WERI-Rb-1 (cell line): ENCODE results near the gene ZSCAN31.

Source experiments
- DNase-seq: peaks from one replicate; pipeline ENCODE4 v3.0.0-alpha.2; 2020
- H3K27ac ChIP-seq: fragments of 250-450 bp; sonication (Bioruptor Pico); 2 replicates; pipeline ENCODE4 v1.5.1; 2020; ENCODE audit warnings: mild to moderate bottlenecking, moderate library complexity
- H3K27me3 ChIP-seq: fragments of 250-450 bp; sonication (Bioruptor Pico); 2 replicates; pipeline ENCODE4 v1.5.1; 2021; ENCODE audit warnings: mild to moderate bottlenecking, low read depth, moderate library complexity; ENCODE audit not compliant: insufficient read depth, severe bottlenecking
- H3K36me3 ChIP-seq: fragments of 250-450 bp; sonication (Bioruptor Pico); 2 replicates; pipeline ENCODE4 v1.5.1; 2020; ENCODE audit warnings: mild to moderate bottlenecking, moderate library complexity
- H3K4me3 ChIP-seq: 2 replicates; pipeline ENCODE4 v1.5.1; 2011; ENCODE audit warnings: low read depth, mild to moderate bottlenecking, control low read depth, low read length
- H3K9me3 ChIP-seq: fragments of 250-450 bp; sonication (Bioruptor Pico); 2 replicates; pipeline ENCODE4 v1.5.1; 2021; ENCODE audit warnings: mild to moderate bottlenecking, moderate library complexity; ENCODE audit not compliant: severe bottlenecking
- CTCF ChIP-seq: IDR thresholded peaks from 2 replicates; pipeline ENCODE4 v1.5.1; 2011; ENCODE audit warnings: low read depth, mild to moderate bottlenecking, control low read depth, inconsistent platforms, low read length

ZSCAN31 gene

GRCh38 chr6:28277746-28278145 is 58.2 kb downstream of the ZSCAN31 start:
- TF ChIP-seq CTCF, result no peak
- Histone ChIP-seq H3K27me3 (no peaks in the 10 kb centered on the region), H3K4me3 (no peak overlapping the region), H3K27ac (no peak overlapping the region), H3K9me3 (no peaks in the 10 kb centered on the region), H3K36me3 (peaks cover 44% of the 10 kb centered on the region)
- DNase-seq, result no peak

- TF ChIP-seq CTCF, result no peak
- Histone ChIP-seq H3K36me3 (peaks cover 60% of the 10 kb centered on the region), H3K27me3 (no peaks in the 10 kb centered on the region), H3K4me3 (no peak overlapping the region), H3K9me3 (no peaks in the 10 kb centered on the region), H3K27ac (no peak overlapping the region)
- no peak for DNase-seq
These were observed 61.1 kb downstream of the ZSCAN31 start for GRCh38 chr6:28274888-28275287.
